ENCODE data around the gene NEU4. TPM values are rescaled to one million over a fixed set of nuclear protein-coding genes. Genes with fewer than 3 reads are reported as not detected.
"Not testable (repeated sequence)": the region's sequence is repeated elsewhere in the genome, so short reads cannot be mapped to it uniquely, and the experiment has no call there.

Gene NEU4
- total RNA-seq, 3 donors from 2014 or later: 41.4 to 72.5 (median 71.0) TPM

DNA sequence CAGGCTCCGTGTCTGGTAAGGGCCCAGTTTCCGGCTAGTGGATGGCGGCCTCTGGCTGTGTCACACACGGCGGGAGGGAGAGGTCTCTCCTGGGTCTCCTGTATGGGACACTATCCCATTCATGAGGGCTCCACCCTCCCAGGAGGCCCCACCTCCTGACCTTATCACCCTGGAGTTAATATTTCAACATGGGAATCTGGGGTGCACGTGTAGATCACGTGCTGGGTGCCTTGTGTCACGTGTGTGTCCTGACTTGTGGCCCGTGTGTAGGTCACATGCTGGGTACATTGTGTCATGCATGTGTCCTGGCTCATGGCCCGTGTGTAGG lies 9.9 kb downstream of the NEU4 start:
- TF ChIP-seq, protein P1, sequence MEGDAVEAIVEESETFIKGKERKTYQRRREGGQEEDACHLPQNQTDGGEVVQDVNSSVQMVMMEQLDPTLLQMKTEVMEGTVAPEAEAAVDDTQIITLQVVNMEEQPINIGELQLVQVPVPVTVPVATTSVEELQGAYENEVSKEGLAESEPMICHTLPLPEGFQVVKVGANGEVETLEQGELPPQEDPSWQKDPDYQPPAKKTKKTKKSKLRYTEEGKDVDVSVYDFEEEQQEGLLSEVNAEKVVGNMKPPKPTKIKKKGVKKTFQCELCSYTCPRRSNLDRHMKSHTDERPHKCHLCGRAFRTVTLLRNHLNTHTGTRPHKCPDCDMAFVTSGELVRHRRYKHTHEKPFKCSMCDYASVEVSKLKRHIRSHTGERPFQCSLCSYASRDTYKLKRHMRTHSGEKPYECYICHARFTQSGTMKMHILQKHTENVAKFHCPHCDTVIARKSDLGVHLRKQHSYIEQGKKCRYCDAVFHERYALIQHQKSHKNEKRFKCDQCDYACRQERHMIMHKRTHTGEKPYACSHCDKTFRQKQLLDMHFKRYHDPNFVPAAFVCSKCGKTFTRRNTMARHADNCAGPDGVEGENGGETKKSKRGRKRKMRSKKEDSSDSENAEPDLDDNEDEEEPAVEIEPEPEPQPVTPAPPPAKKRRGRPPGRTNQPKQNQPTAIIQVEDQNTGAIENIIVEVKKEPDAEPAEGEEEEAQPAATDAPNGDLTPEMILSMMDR (IDR thresholded peaks at IDR 0.05): no peak
- Histone ChIP-seq H3K36me3 (ENCODE audit: low read depth) (no peaks in the 10 kb centered on the region), H3K9me3 (no peaks in the 10 kb centered on the region), H3K4me3 (no peak overlapping the region), H3K4me1 (ENCODE audit: low read depth) (peaks cover 15% of the 10 kb centered on the region)
- ATAC-seq (peak; percentile 64), DNase-seq (peak; percentile 56 to 80 (median 75))
- intact Hi-C loops (cut with DNase I, micrococcal nuclease): no loop called here

DNA sequence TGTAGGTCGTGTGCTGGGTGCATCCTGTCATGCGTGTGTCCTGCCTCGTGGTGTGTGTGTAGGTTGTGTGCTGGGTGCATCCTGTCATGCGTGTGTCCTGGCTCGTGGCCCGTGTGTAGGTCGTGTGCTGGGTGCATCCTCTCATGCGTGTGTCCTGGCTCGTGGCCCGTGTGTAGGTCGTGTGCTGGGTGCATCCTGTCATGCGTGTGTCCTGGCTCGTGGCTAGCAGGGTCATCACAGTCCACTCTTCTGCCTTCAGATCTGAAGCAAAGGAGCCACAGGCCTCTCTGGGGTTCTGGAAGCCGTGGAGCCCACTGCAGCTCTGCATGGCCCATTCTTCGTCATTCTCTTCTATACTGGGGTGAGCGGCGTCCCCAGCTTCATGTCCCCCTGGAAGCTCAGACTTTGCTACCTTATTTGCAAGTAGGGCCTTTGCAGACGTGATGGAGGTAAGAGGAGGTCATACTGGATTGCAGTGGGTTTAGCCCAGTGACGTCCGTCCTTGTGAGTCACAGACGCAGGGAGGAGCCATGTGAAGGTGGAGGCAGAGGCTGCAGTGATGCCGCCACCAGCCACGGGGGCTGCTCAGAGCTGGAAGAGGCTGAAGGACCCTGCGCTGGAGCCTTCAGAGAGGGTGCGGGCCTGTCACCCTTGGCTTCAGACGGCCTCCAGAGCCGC lies 11.1 kb downstream of the NEU4 start:
- H3K36me3 ChIP-seq (ENCODE audit: low read depth); ATAC-seq; H3K9me3 ChIP-seq; H3K4me3 ChIP-seq; intact Hi-C loops (cut with DNase I, micrococcal nuclease): not testable (repeated sequence)
- DNase-seq: peak in 2 of 3 donors; percentile 35 to 60
- peaks cover 15% of the 10 kb centered on the region for H3K4me1 ChIP-seq (ENCODE audit: low read depth)

DNA sequence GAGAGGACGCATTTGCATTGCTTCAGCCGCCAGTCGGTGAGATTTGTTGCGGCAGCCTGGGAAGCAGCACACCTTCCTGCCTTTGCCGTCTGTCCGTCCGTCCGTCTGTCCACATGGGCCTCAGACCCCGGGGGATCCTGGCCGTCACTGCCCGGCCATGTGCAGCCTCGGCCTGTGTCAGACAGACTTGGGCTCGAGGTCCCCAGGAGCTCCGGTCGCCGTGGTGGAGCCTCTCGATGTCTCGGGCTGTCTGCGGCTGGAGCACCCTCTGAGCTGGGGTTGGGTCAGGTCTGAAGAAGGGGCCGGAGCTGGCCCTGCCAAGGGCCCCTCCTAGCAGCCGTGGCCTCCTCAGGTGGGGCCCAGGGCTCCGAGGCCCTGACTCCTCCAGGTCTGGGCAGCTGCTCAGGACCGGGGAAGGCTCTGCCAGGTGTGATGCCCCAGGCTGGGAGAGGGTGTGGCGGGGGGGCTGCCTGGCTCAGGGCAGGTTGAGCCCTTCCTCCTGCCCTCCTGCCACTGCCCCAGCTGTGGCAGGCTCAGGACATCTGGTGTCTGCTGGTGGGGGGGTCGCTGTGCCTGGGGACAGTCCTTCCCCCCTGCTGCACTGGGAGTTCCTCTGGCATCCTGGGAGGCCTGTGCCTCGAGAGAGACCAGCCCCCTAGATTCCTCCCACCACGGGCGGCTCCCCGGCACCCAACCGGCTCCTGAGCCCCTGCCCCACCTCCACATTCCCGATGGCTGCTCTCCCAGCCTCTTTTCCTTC lies 11.8 kb downstream of the NEU4 start:
- intact Hi-C loops (cut with DNase I, micrococcal nuclease): no loop called here
- TF ChIP-seq, protein P1 (IDR thresholded peaks at IDR 0.05): no peak
- no peak for ATAC-seq

DNA sequence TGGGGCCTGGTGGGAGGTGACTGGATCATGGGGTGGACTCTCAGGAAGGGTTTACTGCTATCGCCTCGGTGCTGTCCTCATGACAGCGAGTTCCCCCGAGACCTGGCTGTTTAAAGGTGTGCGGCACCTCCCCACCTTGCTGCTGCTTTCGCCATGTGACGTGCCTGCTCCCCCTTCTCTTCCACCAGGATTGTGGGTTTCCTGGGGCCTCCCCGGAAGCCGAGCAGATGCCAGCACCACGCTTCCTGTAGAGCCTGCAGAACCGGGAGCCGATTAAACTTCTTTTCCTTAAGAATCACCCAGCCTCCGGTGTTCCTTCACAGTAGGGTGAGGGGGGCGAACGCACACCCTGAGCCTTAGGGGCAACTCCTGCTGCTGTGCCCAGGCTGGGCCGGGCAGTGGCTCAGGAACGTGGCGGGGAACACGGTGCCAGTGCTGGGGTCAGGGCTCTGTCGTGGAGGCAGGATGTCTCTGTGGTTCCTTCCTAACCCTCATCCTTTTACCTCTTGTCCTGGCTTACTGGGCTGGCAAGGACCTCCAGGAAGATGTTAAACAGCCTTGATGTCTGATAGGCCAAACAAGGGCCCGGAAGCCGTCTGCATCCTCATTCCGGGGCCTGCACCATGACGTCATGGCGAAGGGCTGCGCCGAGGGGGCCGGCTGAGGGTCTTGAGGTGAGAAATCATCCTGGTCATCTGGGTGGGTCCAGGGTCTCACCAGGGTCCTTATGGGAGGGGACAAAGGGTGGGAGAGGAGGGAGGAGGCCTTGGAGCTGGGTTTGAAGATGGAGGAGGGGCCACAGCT lies 12.7 kb downstream of the NEU4 start:
- peaks cover 1% of the 10 kb centered on the region for H3K9me3 ChIP-seq
- no peak overlapping the region for H3K4me3 ChIP-seq
- no peak for DNase-seq
- intact Hi-C loops (cut with DNase I, micrococcal nuclease): no loop called here
- H3K4me1 ChIP-seq (ENCODE audit: low read depth): peaks cover 15% of the 10 kb centered on the region
- TF ChIP-seq, protein P1 (IDR thresholded peaks at IDR 0.05): no peak
- H3K36me3 ChIP-seq (ENCODE audit: low read depth): no peaks in the 10 kb centered on the region
- ATAC-seq: no peak

More for the DNA sequence above, 11.8 kb downstream of the NEU4 start:
- DNase-seq: no peak
- H3K36me3 ChIP-seq (ENCODE audit: low read depth): no peaks in the 10 kb centered on the region
- peaks cover 15% of the 10 kb centered on the region for H3K4me1 ChIP-seq (ENCODE audit: low read depth)
- H3K9me3 ChIP-seq: no peaks in the 10 kb centered on the region
- H3K4me3 ChIP-seq: no peak overlapping the region

DNA sequence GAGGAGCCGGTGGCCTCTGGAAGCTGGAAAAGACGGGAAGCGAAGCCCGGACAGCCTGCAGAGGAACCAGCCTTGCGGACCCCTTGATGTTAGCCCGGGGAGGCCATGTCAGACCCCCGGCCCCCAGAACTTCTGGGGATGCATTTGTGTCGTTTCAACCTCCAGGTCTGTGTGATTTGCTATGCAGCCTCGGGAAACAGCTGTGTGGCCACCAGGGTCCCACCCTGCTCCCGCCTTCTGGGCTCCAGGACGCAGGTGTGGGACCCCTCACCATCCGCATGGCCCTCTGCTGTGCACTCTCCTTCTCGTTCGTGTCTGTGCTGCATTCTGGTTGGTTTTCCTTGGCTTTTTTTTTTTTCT lies 13.3 kb downstream of the NEU4 start:
- intact Hi-C loops (cut with DNase I, micrococcal nuclease): no loop called here
- DNase-seq (no peak), ATAC-seq (no peak)
- TF ChIP-seq, protein P1 (IDR thresholded peaks at IDR 0.05): no peak
- no peaks in the 10 kb centered on the region for H3K36me3 ChIP-seq (ENCODE audit: low read depth)
- peaks cover 7% of the 10 kb centered on the region for H3K9me3 ChIP-seq
- peaks cover 15% of the 10 kb centered on the region for H3K4me1 ChIP-seq (ENCODE audit: low read depth)
- no peak overlapping the region for H3K4me3 ChIP-seq

DNA sequence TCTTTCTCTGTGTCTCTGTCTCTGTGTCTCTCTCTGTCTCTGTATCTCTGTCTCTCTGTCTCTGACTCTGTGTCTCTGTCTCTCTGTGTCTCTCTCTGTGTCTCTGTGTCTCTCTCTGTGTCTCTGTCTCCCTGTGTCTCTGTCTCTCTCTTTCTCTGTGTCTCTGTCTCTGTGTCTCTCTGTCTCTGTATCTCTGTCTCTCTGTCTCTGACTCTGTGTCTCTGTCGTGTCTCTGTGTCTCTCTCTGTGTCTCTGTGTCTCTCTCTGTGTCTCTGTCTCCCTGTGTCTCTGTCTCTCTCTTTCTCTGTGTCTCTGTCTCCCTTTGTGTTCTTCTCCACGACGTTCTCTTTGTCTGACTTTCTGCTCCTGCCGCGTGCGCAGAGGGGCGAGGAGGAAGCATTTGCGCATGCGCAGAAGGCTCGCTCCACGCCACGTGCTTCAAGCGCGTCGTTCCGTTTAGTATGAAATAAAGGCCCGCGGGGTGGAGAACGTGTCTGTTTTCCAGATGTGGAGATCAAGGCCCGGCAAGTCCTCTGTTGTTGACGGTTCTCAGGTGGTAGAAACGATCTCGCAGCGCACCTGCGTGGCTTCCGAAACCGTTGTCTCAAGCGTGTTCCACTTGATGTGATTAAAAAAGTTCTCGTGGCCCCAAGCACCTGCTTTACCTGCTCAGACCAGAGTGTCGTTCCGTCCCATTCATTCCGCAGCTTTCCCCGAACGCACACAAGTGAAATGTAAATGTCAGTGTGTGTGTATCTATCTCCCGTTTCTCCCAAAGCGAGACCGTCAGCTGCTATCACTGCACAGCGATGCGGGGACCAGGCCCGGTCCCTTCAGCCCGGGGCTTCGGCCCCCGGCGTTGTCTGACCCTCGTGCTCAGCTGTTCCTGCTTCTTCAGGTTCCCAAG lies 14.8 kb downstream of the NEU4 start:
- intact Hi-C loops (cut with DNase I, micrococcal nuclease); ATAC-seq; H3K4me3 ChIP-seq; DNase-seq; H3K4me1 ChIP-seq (ENCODE audit: low read depth); H3K36me3 ChIP-seq (ENCODE audit: low read depth): not testable (repeated sequence)
- peaks cover 14% of the 10 kb centered on the region for H3K9me3 ChIP-seq
